Astrocyte (in vitro differentiated cells and primary cell): ENCODE measurements around the gene STAP1. TPM values are rescaled to one million over a fixed set of nuclear protein-coding genes. Genes with fewer than 3 reads are reported as not detected.

Experiments
- DNase-seq: peaks from one replicate; pipeline ENCODE4 v3.0.0-alpha.2; 2010; ENCODE audit warnings: low read depth
- FAIRE-seq: peaks from 2 replicates; lab custom pipeline; 2011; peaks lifted over from hg19 to GRCh38; lab: Jason Lieb, UNC
- H2AFZ ChIP-seq: 2 replicates; pipeline ENCODE4 v1.6.0; 2012; ENCODE audit warnings: low read depth, low read length, inconsistent platforms
- H3K27ac ChIP-seq: 2 replicates; pipeline ENCODE4 v1.5.1; 2011; ENCODE audit warnings: low read depth, low read length, inconsistent platforms
- H3K27me3 ChIP-seq: 2 replicates; pipeline ENCODE4 v1.6.0; 2011; ENCODE audit warnings: low read length, inconsistent platforms; ENCODE audit not compliant: insufficient read depth
- H3K36me3 ChIP-seq: 2 replicates; pipeline ENCODE4 v1.5.1; 2011; ENCODE audit warnings: low read length, inconsistent platforms; ENCODE audit not compliant: insufficient read depth
- H3K4me1 ChIP-seq: 2 replicates; pipeline ENCODE4 v1.5.1; 2011; ENCODE audit warnings: low read length, inconsistent platforms; ENCODE audit not compliant: insufficient read depth
- H3K4me2 ChIP-seq: 2 replicates; pipeline ENCODE4 v1.6.0; 2012; ENCODE audit warnings: low read length, inconsistent platforms
- H3K4me3 ChIP-seq: 2 replicates; pipeline ENCODE4 v1.5.1; 2011; ENCODE audit warnings: low read depth, mild to moderate bottlenecking, low read length, inconsistent platforms; ENCODE audit not compliant: insufficient read depth
- H3K79me2 ChIP-seq: 2 replicates; pipeline ENCODE4 v1.6.0; 2012; ENCODE audit warnings: mild to moderate bottlenecking, low read length, inconsistent platforms; ENCODE audit not compliant: insufficient read depth
- H3K9ac ChIP-seq: 2 replicates; pipeline ENCODE4 v1.6.0; 2012; ENCODE audit warnings: mild to moderate bottlenecking, low read length, inconsistent platforms
- H3K9me3 ChIP-seq: 2 replicates; pipeline ENCODE4 v1.5.1; 2012; ENCODE audit warnings: low read depth, mild to moderate bottlenecking, low read length, inconsistent platforms; ENCODE audit not compliant: insufficient read depth
- H4K20me1 ChIP-seq: 2 replicates; pipeline ENCODE4 v1.6.0; 2012; ENCODE audit warnings: low read length, inconsistent platforms; ENCODE audit not compliant: insufficient read depth
- H3K27ac Mint-ChIP-seq: one replicate; pipeline ENCODE4 v1.8.0; 2021; ENCODE audit warnings: mild to moderate bottlenecking, mixed read lengths; ENCODE audit not compliant: unreplicated experiment
- H3K27me3 Mint-ChIP-seq: one replicate; pipeline ENCODE4 v1.8.0; 2021; ENCODE audit warnings: low read depth, mixed read lengths; ENCODE audit not compliant: unreplicated experiment
- H3K36me3 Mint-ChIP-seq: one replicate; pipeline ENCODE4 v1.8.0; 2021; ENCODE audit warnings: low read depth, mixed read lengths; ENCODE audit not compliant: unreplicated experiment
- H3K4me1 Mint-ChIP-seq: one replicate; pipeline ENCODE4 v1.8.0; 2021; ENCODE audit warnings: low read depth, mixed read lengths; ENCODE audit not compliant: unreplicated experiment
- H3K4me3 Mint-ChIP-seq: one replicate; pipeline ENCODE4 v1.8.0; 2021; ENCODE audit warnings: mild to moderate bottlenecking, moderate library complexity, mixed read lengths; ENCODE audit not compliant: unreplicated experiment
- H3K9me3 Mint-ChIP-seq: one replicate; pipeline ENCODE4 v1.8.0; 2021; ENCODE audit warnings: mild to moderate bottlenecking, mixed read lengths; ENCODE audit not compliant: unreplicated experiment
- CTCF ChIP-seq: IDR thresholded peaks from 2 replicates; pipeline ENCODE4 v1.5.1; 2011; ENCODE audit warnings: low read depth, mild to moderate bottlenecking, inconsistent platforms, low read length, moderate library complexity; ENCODE audit not compliant: insufficient read depth
- EZH2 ChIP-seq: IDR thresholded peaks from 2 replicates; pipeline ENCODE4 v1.6.1; 2012; ENCODE audit warnings: mild to moderate bottlenecking, low read length, inconsistent platforms; ENCODE audit not compliant: insufficient read depth
- total RNA-seq: library from RNA; stranded (reverse); gene quantifications from 2 replicates; pipeline ENCODE4 v1.2.1, GENCODE V29; 2021

STAP1 gene
- total RNA-seq, 1 donor from 2014 or later, result not detected

GRCh38 chr4:67580577-67580976, 22.1 kb downstream of the STAP1 start:
- Histone ChIP-seq H3K79me2 (no peaks in the 10 kb centered on the region), H2AFZ (no peak overlapping the region), H3K4me3 (no peak overlapping the region), H3K36me3 (no peaks in the 10 kb centered on the region), H3K9me3 (no peaks in the 10 kb centered on the region), H3K4me2 (no peak overlapping the region), H3K27ac (no peak overlapping the region), H3K27me3 (no peaks in the 10 kb centered on the region), H3K9ac (no peak overlapping the region), H3K4me1 (no peaks in the 10 kb centered on the region), H4K20me1 (no peaks in the 10 kb centered on the region)
- no peaks in the 10 kb centered on the region for H3K9me3 Mint-ChIP-seq
- FAIRE-seq (no peak), DNase-seq (no peak)
- TF ChIP-seq CTCF (no peak), EZH2 (no peak)
- peaks cover 3% of the 10 kb centered on the region for H3K4me1 Mint-ChIP-seq
- no peak overlapping the region for H3K27ac Mint-ChIP-seq
- H3K27me3 Mint-ChIP-seq, result no peaks in the 10 kb centered on the region
- H3K36me3 Mint-ChIP-seq, result no peaks in the 10 kb centered on the region
- no peak overlapping the region for H3K4me3 Mint-ChIP-seq

GRCh38 chr4:67581208-67581857, 22.8 kb downstream of the STAP1 start:
- no peak overlapping the region for H3K4me3 Mint-ChIP-seq
- no peak overlapping the region for H3K27ac ChIP-seq
- no peaks in the 10 kb centered on the region for H3K36me3 Mint-ChIP-seq
- H3K9me3 Mint-ChIP-seq, result no peaks in the 10 kb centered on the region
- H3K27ac Mint-ChIP-seq, result no peak overlapping the region
- peaks cover 3% of the 10 kb centered on the region for H3K4me1 Mint-ChIP-seq
- H3K4me3 ChIP-seq, result no peak overlapping the region
- no peak for DNase-seq
- no peak for FAIRE-seq
- no peak overlapping the region for H3K4me2 ChIP-seq
- no peaks in the 10 kb centered on the region for H3K27me3 Mint-ChIP-seq
- H3K27me3 ChIP-seq, result no peaks in the 10 kb centered on the region
- no peaks in the 10 kb centered on the region for H3K79me2 ChIP-seq
- no peaks in the 10 kb centered on the region for H3K4me1 ChIP-seq
- H3K9me3 ChIP-seq, result no peaks in the 10 kb centered on the region
- no peak for TF ChIP-seq CTCF
- TF ChIP-seq EZH2, result no peak
- no peak overlapping the region for H3K9ac ChIP-seq
- H3K36me3 ChIP-seq, result no peaks in the 10 kb centered on the region
- no peaks in the 10 kb centered on the region for H4K20me1 ChIP-seq
- H2AFZ ChIP-seq, result no peak overlapping the region

GRCh38 chr4:67581913-67582312, 23.4 kb downstream of the STAP1 start:
- Mint-ChIP-seq H3K36me3 (no peaks in the 10 kb centered on the region), H3K4me3 (no peak overlapping the region), H3K9me3 (no peaks in the 10 kb centered on the region), H3K27ac (no peak overlapping the region), H3K27me3 (no peaks in the 10 kb centered on the region), H3K4me1 (peaks cover 3% of the 10 kb centered on the region)
- H3K9ac ChIP-seq, result no peak overlapping the region
- no peaks in the 10 kb centered on the region for H4K20me1 ChIP-seq
- no peaks in the 10 kb centered on the region for H3K4me1 ChIP-seq
- H3K27me3 ChIP-seq, result no peaks in the 10 kb centered on the region
- H3K36me3 ChIP-seq, result no peaks in the 10 kb centered on the region
- no peaks in the 10 kb centered on the region for H3K9me3 ChIP-seq
- TF ChIP-seq EZH2, result no peak
- TF ChIP-seq CTCF, result no peak
- DNase-seq (no peak), FAIRE-seq (no peak)
- H3K27ac ChIP-seq, result no peak overlapping the region
- no peak overlapping the region for H3K4me2 ChIP-seq
- H3K79me2 ChIP-seq, result no peaks in the 10 kb centered on the region
- H2AFZ ChIP-seq, result no peak overlapping the region
- no peak overlapping the region for H3K4me3 ChIP-seq
